HepG2 (cell line): ENCODE data around the gene UPK1B. TPM values are rescaled to one million over a fixed set of nuclear protein-coding genes. Genes with fewer than 3 reads are reported as not detected.

Experiments
- ARID5B ChIP-seq: IDR thresholded peaks from 2 replicates; pipeline ENCODE4 v1.4.0; 2020; ENCODE audit warnings: mild to moderate bottlenecking, missing genetic modification reagents
- CC2D1A ChIP-seq: sonication (generic); formaldehyde crosslinking; IDR thresholded peaks from 2 replicates; pipeline ENCODE4 v1.8.1; 2023; ENCODE audit warnings: mild to moderate bottlenecking, missing genetic modification reagents
- EED ChIP-seq: sonication (generic); formaldehyde crosslinking; IDR thresholded peaks from 2 replicates; pipeline ENCODE4 v1.5.0; 2020; ENCODE audit warnings: mild to moderate bottlenecking, missing genetic modification reagents
- FOSL2 ChIP-seq: sonication (generic); formaldehyde crosslinking; IDR thresholded peaks from 2 replicates; pipeline ENCODE4 v1.4.0; 2020; ENCODE audit warnings: missing genetic modification reagents
- KDM1A ChIP-seq: IDR thresholded peaks from 2 replicates; pipeline ENCODE4 v1.6.1; 2016; ENCODE audit warnings: missing compliant biosample characterization
- NFRKB ChIP-seq: fragments of 450-650 bp; IDR thresholded peaks from 2 replicates; pipeline ENCODE4 v1.6.1; 2017
- PRDM15 ChIP-seq: sonication (generic); formaldehyde crosslinking; IDR thresholded peaks from 2 replicates; pipeline ENCODE4 v1.4.0; 2020; ENCODE audit warnings: missing genetic modification reagents
- REL ChIP-seq: sonication (generic); formaldehyde crosslinking; conservative IDR thresholded peaks from 2 replicates; pipeline ENCODE4 v1.8.0; 2022; ENCODE audit warnings: mild to moderate bottlenecking, missing genetic modification reagents, moderate library complexity
- REPIN1 ChIP-seq: sonication (generic); formaldehyde crosslinking; IDR thresholded peaks from 2 replicates; pipeline ENCODE4 v1.8.0; 2022; ENCODE audit warnings: missing genetic modification reagents, low read depth, mild to moderate bottlenecking, borderline replicate concordance
- RXRA ChIP-seq: sonication (generic); formaldehyde crosslinking; IDR thresholded peaks from 2 replicates; pipeline ENCODE4 v1.5.1; 2020; ENCODE audit warnings: missing genetic modification reagents
- STAG1 ChIP-seq: sonication (generic); formaldehyde crosslinking; IDR thresholded peaks from 2 replicates; pipeline ENCODE4 v1.4.0; 2020; ENCODE audit warnings: missing genetic modification reagents
- TCF7L2 ChIP-seq: IDR thresholded peaks from 2 replicates; pipeline ENCODE4 v1.6.1; 2011; ENCODE audit warnings: mild to moderate bottlenecking, low read depth, low read length, moderate library complexity
- TSC22D2 ChIP-seq: sonication (generic); formaldehyde crosslinking; IDR thresholded peaks from 2 replicates; pipeline ENCODE4 v1.5.1; 2020; ENCODE audit warnings: missing genetic modification reagents, mild to moderate bottlenecking, borderline replicate concordance
- YEATS4 ChIP-seq: sonication (generic); formaldehyde crosslinking; IDR thresholded peaks from 2 replicates; pipeline ENCODE4 v1.4.0; 2020; ENCODE audit warnings: missing genetic modification reagents, borderline replicate concordance
- ZBTB46 ChIP-seq: sonication (generic); formaldehyde crosslinking; IDR thresholded peaks from 2 replicates; pipeline ENCODE4 v1.4.0; 2020; ENCODE audit warnings: mild to moderate bottlenecking, missing genetic modification reagents, borderline replicate concordance
- ZNF225 ChIP-seq: sonication (generic); formaldehyde crosslinking; IDR thresholded peaks from 2 replicates; pipeline ENCODE4 v1.4.0; 2020; ENCODE audit warnings: mild to moderate bottlenecking, missing genetic modification reagents
- ZNF335 ChIP-seq: sonication (generic); formaldehyde crosslinking; IDR thresholded peaks from 2 replicates; pipeline ENCODE4 v1.4.0; 2020; ENCODE audit warnings: missing genetic modification reagents
- ZNF619 ChIP-seq: sonication (generic); formaldehyde crosslinking; IDR thresholded peaks from 2 replicates; pipeline ENCODE4 v1.4.0; 2020; ENCODE audit warnings: mild to moderate bottlenecking, missing genetic modification reagents
- ZNF740 ChIP-seq: sonication (generic); formaldehyde crosslinking; IDR thresholded peaks from 2 replicates; pipeline ENCODE4 v1.4.0; 2020; ENCODE audit warnings: missing genetic modification reagents
- ZNF878 ChIP-seq: sonication (generic); formaldehyde crosslinking; IDR thresholded peaks from 2 replicates; pipeline ENCODE4 v1.8.1; 2023; ENCODE audit warnings: mild to moderate bottlenecking, missing genetic modification reagents, moderate library complexity
- polyA plus RNA-seq, 8 experiments: library from polyadenylated mRNA; depleted of rRNA in 3 of 8; stranded (reverse) in 7 of 8; unstranded in 1 of 8; fragments of >200 nt; fragmentation: Illumina TruSeq in 4 of 8; extraction: Trizol in 4 of 8; gene quantifications; 2 replicates each; pipeline versions ENCODE4 v1.2.1 to v1.2.3, GENCODE V29; 2011 to 2016; ENCODE audit warnings: low read depth in 4 of 8, missing spikeins in 1 of 8, mixed read lengths in 1 of 8; ENCODE audit not compliant: insufficient read depth in 1 of 8
- total RNA-seq, 5 experiments: library from RNA; depleted of rRNA; stranded (reverse); fragments of >200 nt; fragmentation: Illumina TruSeq; extraction: Trizol; gene quantifications; 2 replicates each; pipeline ENCODE4 v1.2.3, GENCODE V29; 2016; ENCODE audit warnings: low read depth in 1 of 5

The UPK1B gene
- total and polyA plus RNA-seq, 2 of the 13 experiments (the other 11 are each of a cell fraction or from before 2014, with no cell fraction given) = not detected

GRCh38 chr3:119240591-119241434 lies 67.4 kb downstream of the UPK1B start, which contains the start of gene B4GALT4 (continued):
- peak; percentile 21 for TF ChIP-seq ARID5B (CRISPR knock-in tag)
- TF ChIP-seq ZNF740 (CRISPR knock-in tag) = no peak
- TF ChIP-seq CC2D1A (CRISPR knock-in tag) = no peak
- 0 out of 2 replicates have a peak, but pooled peaks have one; percentile 20 for TF ChIP-seq KDM1A (CRISPR knock-in tag)
- no peak; the same call in 1 of the 2 replicates for TF ChIP-seq TSC22D2 (CRISPR knock-in tag)
- no peak for TF ChIP-seq NFRKB
- TF ChIP-seq ZBTB46 = 0 out of 2 replicates have a peak, but pooled peaks have one; percentile 43
- no peak for TF ChIP-seq RXRA (CRISPR knock-in tag)
- TF ChIP-seq PRDM15 (CRISPR knock-in tag) = no peak
- no peak for TF ChIP-seq ZNF335 (CRISPR knock-in tag)
- TF ChIP-seq TCF7L2 = no peak
- peak; percentile 68; the same call in 1 of the 2 replicates for TF ChIP-seq YEATS4 (CRISPR knock-in tag)
- no peak for TF ChIP-seq STAG1 (CRISPR knock-in tag)
- TF ChIP-seq ZNF619 = no peak
- no peak for TF ChIP-seq ZNF878 (CRISPR knock-in tag)
- TF ChIP-seq FOSL2 (CRISPR knock-in tag) = no peak
- peak; percentile 92; the same call in 1 of the 2 replicates for TF ChIP-seq REL
- peak; percentile 8; the same call in 1 of the 2 replicates for TF ChIP-seq REPIN1 (CRISPR knock-in tag)
- TF ChIP-seq EED (CRISPR knock-in tag) = peak; percentile 93
- no peak for TF ChIP-seq ZNF225
